ENCODE results near the gene CCL18. TPM values are rescaled to one million over a fixed set of nuclear protein-coding genes. Genes with fewer than 3 reads are reported as not detected.
"Not testable (repeated sequence)": the region's sequence is repeated elsewhere in the genome, so short reads cannot be mapped to it uniquely, and the experiment has no call there.

CCL18 gene, protein sequence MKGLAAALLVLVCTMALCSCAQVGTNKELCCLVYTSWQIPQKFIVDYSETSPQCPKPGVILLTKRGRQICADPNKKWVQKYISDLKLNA
- polyA plus RNA-seq (not detected in 2 replicates), polyA minus RNA-seq (not detected in 2 replicates)

- no peak within 1 kb of the TSS for H2AFZ ChIP-seq (ENCODE audit: low read depth, low read length)
- H3K4me2 ChIP-seq (ENCODE audit: low read length) = no peak within 1 kb of the TSS
- TF ChIP-seq CTCF (IDR thresholded peaks at IDR 0.05; ENCODE audit: poor library complexity, severe bottlenecking) (no peak), REST (IDR thresholded peaks at IDR 0.05; ENCODE audit: borderline replicate concordance) (no peak), SMC3 (conservative IDR thresholded peaks at IDR 0.05; ENCODE audit: poor library complexity) (no peak), EZH2 (IDR thresholded peaks at IDR 0.05; ENCODE audit: borderline replicate concordance, insufficient read depth, low read length, poor library complexity, severe bottlenecking) (no peak), EP300 (conservative IDR thresholded peaks at IDR 0.05; ENCODE audit: poor library complexity, severe bottlenecking) (no peak), RAD21 (conservative IDR thresholded peaks at IDR 0.05) (no peak), POLR2AphosphoS5 (IDR thresholded peaks at IDR 0.05) (no peak), MXI1 (conservative IDR thresholded peaks at IDR 0.05; ENCODE audit: poor library complexity, severe bottlenecking) (no peak), TAF1 (IDR thresholded peaks at IDR 0.05; ENCODE audit: low read depth) (no peak)
These were observed at the start of gene CCL18 for GRCh38 chr17:36063786-36064541. CCL18 (plus strand) TSS chr17:36064272; CDS start chr17:36064343, 71 bp downstream.

GRCh38 chr17:36014946-36015345, 49.1 kb upstream of the CCL18 start:
- H3K36me3 ChIP-seq (ENCODE audit: insufficient read depth, low read length) = no peaks in the 10 kb centered on the region
- H3K79me2 ChIP-seq (replicated peaks; ENCODE audit: insufficient read depth, low read length) = no peaks in the 10 kb centered on the region
- no peak overlapping the region for H3K4me2 ChIP-seq (ENCODE audit: low read length)
- H3K4me3 ChIP-seq (ENCODE audit: low read length) = no peak overlapping the region
- H2AFZ ChIP-seq (ENCODE audit: low read depth, low read length) = no peak overlapping the region
- no peaks in the 10 kb centered on the region for H3K9me2 ChIP-seq (ENCODE audit: insufficient read depth, low read length)
- no peaks in the 10 kb centered on the region for H3K9me3 ChIP-seq (ENCODE audit: low read length)
- TF ChIP-seq EP300 (conservative IDR thresholded peaks at IDR 0.05; ENCODE audit: poor library complexity, severe bottlenecking) (no peak), REST (IDR thresholded peaks at IDR 0.05; ENCODE audit: borderline replicate concordance) (no peak), RAD21 (conservative IDR thresholded peaks at IDR 0.05) (no peak), CTCF (IDR thresholded peaks at IDR 0.05; ENCODE audit: poor library complexity, severe bottlenecking) (no peak), SMC3 (conservative IDR thresholded peaks at IDR 0.05; ENCODE audit: poor library complexity) (no peak), POLR2AphosphoS5 (IDR thresholded peaks at IDR 0.05) (no peak), MXI1 (conservative IDR thresholded peaks at IDR 0.05; ENCODE audit: poor library complexity, severe bottlenecking) (no peak), EZH2 (IDR thresholded peaks at IDR 0.05; ENCODE audit: borderline replicate concordance, insufficient read depth, low read length, poor library complexity, severe bottlenecking) (no peak), TAF1 (IDR thresholded peaks at IDR 0.05; ENCODE audit: low read depth) (no peak)
- no peaks in the 10 kb centered on the region for H3K27me3 ChIP-seq (ENCODE audit: insufficient read depth, low read depth, low read length)
- no peak overlapping the region for H3K27ac ChIP-seq (ENCODE audit: low read length)
- H3K9ac ChIP-seq (ENCODE audit: low read length) = no peak overlapping the region
- H3F3A ChIP-seq (ENCODE audit: insufficient read depth, low read length, poor library complexity, severe bottlenecking) = no peaks in the 10 kb centered on the region
- H4K20me1 ChIP-seq (ENCODE audit: insufficient read depth) = no peaks in the 10 kb centered on the region

More at GRCh38 chr17:36063786-36064541, at the start of gene CCL18:
- Histone ChIP-seq H3K27ac (ENCODE audit: low read length) (no peak within 1 kb of the TSS), H3K9me3 (ENCODE audit: low read length) (no peaks in the 10 kb centered on the region), H3K9me2 (ENCODE audit: insufficient read depth, low read length) (no peaks in the 10 kb centered on the region), H3K27me3 (ENCODE audit: insufficient read depth, low read depth, low read length) (no peaks in the 10 kb centered on the region), H3K4me3 (ENCODE audit: low read length) (no peak within 1 kb of the TSS), H3K9ac (ENCODE audit: low read length) (no peak within 1 kb of the TSS), H4K20me1 (ENCODE audit: insufficient read depth) (no peaks in the 10 kb centered on the region), H3K36me3 (ENCODE audit: insufficient read depth, low read length) (no peaks in the 10 kb centered on the region), H3F3A (ENCODE audit: insufficient read depth, low read length, poor library complexity, severe bottlenecking) (no peaks in the 10 kb centered on the region), H3K79me2 (replicated peaks; ENCODE audit: insufficient read depth, low read length) (no peaks in the 10 kb centered on the region)

GRCh38 chr17:36015895-36016294, 48.2 kb upstream of the CCL18 start:
- not testable (repeated sequence) for H3K9me3 ChIP-seq (ENCODE audit: low read length); H3K27ac ChIP-seq (ENCODE audit: low read length); H3K9me2 ChIP-seq (ENCODE audit: insufficient read depth, low read length); H3K27me3 ChIP-seq (ENCODE audit: insufficient read depth, low read depth, low read length); H3F3A ChIP-seq (ENCODE audit: insufficient read depth, low read length, poor library complexity, severe bottlenecking); H3K9ac ChIP-seq (ENCODE audit: low read length); H2AFZ ChIP-seq (ENCODE audit: low read depth, low read length); H3K4me2 ChIP-seq (ENCODE audit: low read length); H4K20me1 ChIP-seq (ENCODE audit: insufficient read depth); H3K79me2 ChIP-seq (replicated peaks; ENCODE audit: insufficient read depth, low read length); H3K4me3 ChIP-seq (ENCODE audit: low read length); H3K36me3 ChIP-seq (ENCODE audit: insufficient read depth, low read length)
